ENCODE data around the gene KANK2.
"Not testable (repeated sequence)": the region's sequence is repeated elsewhere in the genome, so short reads cannot be mapped to it uniquely, and the experiment has no call there.

KANK2 gene

GRCh38 chr19:11195681-11196080 is 1.7 kb downstream of the KANK2 start:
- DNase-seq = no peak

- DNase-seq = no peak
These were observed 2.4 kb downstream of the KANK2 start for GRCh38 chr19:11194656-11195558.

GRCh38 chr19:11194173-11194572 is 3.2 kb downstream of the KANK2 start:
- DNase-seq = no peak

- DNase-seq = no peak
These were observed 4.1 kb downstream of the KANK2 start for GRCh38 chr19:11192957-11193939.

GRCh38 chr19:11191934-11192333 is 5.4 kb downstream of the KANK2 start:
- DNase-seq = no peak

- no peak for DNase-seq
These were observed 6.0 kb downstream of the KANK2 start for GRCh38 chr19:11191273-11191755.

- DNase-seq = no peak
These were observed 6.8 kb downstream of the KANK2 start for GRCh38 chr19:11190501-11190900.

- DNase-seq = no peak
These were observed 9.9 kb downstream of the KANK2 start for GRCh38 chr19:11187441-11187840.

- no peak for DNase-seq
These were observed 14.4 kb downstream of the KANK2 start for GRCh38 chr19:11182994-11183393.

GRCh38 chr19:11181488-11181887 is 15.9 kb downstream of the KANK2 start:
- no peak for DNase-seq

GRCh38 chr19:11180975-11181374 is 16.4 kb downstream of the KANK2 start:
- not testable (repeated sequence) for DNase-seq

- no peak for DNase-seq
These were observed 17.0 kb downstream of the KANK2 start for GRCh38 chr19:11180346-11180745.

- DNase-seq = no peak
These were observed 17.5 kb downstream of the KANK2 start for GRCh38 chr19:11179716-11180297.

- not testable (repeated sequence) for DNase-seq
These were observed 18.2 kb downstream of the KANK2 start for GRCh38 chr19:11179145-11179465.

- DNase-seq = no peak
These were observed 19.8 kb downstream of the KANK2 start for GRCh38 chr19:11177592-11177991.

- DNase-seq = no peak
These were observed 20.7 kb downstream of the KANK2 start for GRCh38 chr19:11176466-11177193.

GRCh38 chr19:11175920-11176319 is 21.4 kb downstream of the KANK2 start:
- DNase-seq = no peak

- DNase-seq = no peak
These were observed 23.0 kb downstream of the KANK2 start for GRCh38 chr19:11174336-11174735.

- DNase-seq = no peak
These were observed 23.7 kb downstream of the KANK2 start for GRCh38 chr19:11173516-11174155.

GRCh38 chr19:11172576-11172975 is 24.8 kb downstream of the KANK2 start:
- no peak for DNase-seq

GRCh38 chr19:11171144-11171543 is 26.2 kb downstream of the KANK2 start:
- DNase-seq = no peak
